NCI-H2227 (cell line): ENCODE measurements around the gene OCRL.

Experiments used
- DNase-seq: peaks from one replicate; lab custom pipeline; 2025; ENCODE audit not compliant: unreplicated experiment; lab: John Stamatoyannopoulos, UW

Gene OCRL

DNA sequence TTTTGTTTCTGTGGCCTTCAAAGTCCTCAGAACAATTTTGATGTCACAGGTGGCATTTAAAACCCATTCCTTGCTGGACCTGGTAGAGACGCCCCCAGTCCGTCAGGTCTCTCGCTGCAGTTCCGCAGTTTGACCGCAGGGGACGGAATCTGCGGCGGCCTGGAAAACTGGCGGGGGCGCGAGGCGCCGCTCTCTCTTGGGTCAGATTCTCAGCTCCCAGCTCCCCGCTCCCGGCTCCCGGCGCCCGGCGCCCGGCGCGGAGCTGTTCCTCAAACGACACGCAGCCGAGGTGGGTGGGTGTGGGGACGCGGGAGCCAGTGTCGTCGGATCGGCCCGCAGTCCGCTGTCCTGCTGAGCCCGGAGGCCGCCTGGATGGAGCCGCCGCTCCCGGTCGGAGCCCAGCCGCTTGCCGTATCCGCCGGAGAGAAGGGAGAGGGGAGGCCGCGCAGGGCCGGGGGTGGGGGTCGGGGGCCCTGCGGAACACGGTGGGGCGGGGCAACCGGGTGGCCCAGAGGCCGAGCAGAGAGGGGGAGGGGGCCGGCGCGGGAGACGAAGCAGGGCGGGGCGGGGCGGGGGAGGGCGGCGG lies at the start of gene OCRL:
OCRL (plus strand) TSS at position 192 of the 586 bp plus-strand sequence; CDS start at position 373, 181 bp downstream.
- DNase-seq: peak; percentile 92

GRCh38 chrX:129490330-129490729 lies 49.7 kb upstream of the OCRL start:
- DNase-seq: no peak

DNA sequence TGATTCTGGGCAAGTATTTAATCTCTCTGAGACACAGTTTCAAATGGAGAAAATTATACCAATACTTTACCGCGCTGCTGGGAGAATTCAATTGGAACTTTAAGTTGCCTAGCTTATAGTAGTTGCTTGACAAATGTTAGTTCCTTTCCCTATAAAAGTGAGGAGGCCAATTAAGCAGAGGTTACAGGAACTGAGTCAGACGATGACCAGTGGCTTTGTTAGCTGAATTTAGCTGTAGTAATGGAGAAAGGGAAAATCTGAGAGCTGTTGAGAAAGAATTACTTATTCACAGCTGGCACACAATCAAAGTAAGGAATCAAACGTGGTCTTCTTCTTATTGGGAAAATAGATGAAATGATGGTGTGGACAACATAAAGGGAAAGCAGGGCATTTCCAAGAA lies 46.4 kb upstream of the OCRL start:
- no peak for DNase-seq

DNA sequence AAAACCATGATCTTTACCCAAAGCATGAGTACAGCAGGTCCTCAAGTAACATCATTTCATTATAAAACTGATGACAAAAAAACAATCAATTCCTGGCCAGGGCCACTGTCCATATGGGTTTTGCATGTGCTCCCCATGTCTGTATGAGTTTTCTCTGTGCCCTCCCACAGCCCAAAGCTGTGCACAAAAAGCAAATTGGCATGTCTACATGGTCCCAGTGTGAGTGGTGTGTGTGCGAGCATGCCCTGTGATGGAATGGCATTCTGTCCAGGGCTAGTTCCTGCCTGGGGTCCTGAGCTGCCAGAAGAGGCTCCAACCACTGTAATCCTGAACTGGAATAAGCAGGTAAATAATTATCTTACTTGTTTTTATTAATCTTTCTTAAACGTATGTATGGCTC lies 45.2 kb upstream of the OCRL start:
- no peak for DNase-seq

GRCh38 chrX:129495900-129496299 lies 44.2 kb upstream of the OCRL start:
- no peak for DNase-seq

GRCh38 chrX:129496625-129497024 lies 43.4 kb upstream of the OCRL start:
- no peak for DNase-seq

- DNase-seq: no peak
Observed at GRCh38 chrX:129497146-129497843, 42.8 kb upstream of the OCRL start.

DNA sequence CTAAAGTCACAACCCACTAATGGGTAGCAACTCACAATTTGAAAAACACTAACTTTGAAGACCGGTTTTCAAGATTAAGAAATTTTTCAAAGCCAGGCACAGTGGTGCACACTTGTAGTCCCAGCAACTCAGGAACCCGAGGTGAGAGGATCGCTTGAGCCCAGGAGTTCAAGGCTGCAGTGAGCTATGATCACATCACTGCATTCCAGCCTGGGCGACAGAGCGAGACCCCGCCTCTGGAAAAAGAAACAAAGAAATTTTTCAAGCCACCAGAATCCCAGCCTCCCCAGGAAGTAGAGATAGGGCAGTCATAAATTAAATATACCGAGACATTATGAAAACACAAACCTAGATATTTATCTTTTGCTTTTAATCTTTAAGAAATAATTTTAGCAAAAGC lies 29.7 kb upstream of the OCRL start:
- no peak for DNase-seq

- DNase-seq: no peak
Observed at GRCh38 chrX:129511689-129512088, 28.4 kb upstream of the OCRL start.

DNA sequence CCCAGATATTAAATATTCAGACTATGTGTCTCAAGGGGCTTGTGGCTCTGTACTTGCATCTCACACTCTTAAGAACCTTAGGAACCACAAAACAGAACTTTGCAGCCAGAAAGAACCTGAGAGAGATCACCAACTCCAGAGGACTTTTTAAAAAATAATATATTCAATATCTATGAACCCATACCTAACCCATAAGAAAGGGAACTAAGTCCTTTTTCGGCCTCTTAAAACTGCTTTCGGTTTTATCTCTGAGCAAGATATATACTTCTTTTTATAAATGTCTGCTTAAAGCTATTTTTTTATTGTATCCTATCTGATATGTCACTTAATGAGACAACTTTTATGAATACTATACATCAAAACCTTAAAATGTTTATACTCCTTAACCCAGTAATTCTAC lies 27.6 kb upstream of the OCRL start:
- DNase-seq: no peak

- DNase-seq: no peak
Observed at GRCh38 chrX:129516402-129516801, 23.7 kb upstream of the OCRL start.

GRCh38 chrX:129520151-129520550 lies 19.9 kb upstream of the OCRL start:
- no peak for DNase-seq

DNA sequence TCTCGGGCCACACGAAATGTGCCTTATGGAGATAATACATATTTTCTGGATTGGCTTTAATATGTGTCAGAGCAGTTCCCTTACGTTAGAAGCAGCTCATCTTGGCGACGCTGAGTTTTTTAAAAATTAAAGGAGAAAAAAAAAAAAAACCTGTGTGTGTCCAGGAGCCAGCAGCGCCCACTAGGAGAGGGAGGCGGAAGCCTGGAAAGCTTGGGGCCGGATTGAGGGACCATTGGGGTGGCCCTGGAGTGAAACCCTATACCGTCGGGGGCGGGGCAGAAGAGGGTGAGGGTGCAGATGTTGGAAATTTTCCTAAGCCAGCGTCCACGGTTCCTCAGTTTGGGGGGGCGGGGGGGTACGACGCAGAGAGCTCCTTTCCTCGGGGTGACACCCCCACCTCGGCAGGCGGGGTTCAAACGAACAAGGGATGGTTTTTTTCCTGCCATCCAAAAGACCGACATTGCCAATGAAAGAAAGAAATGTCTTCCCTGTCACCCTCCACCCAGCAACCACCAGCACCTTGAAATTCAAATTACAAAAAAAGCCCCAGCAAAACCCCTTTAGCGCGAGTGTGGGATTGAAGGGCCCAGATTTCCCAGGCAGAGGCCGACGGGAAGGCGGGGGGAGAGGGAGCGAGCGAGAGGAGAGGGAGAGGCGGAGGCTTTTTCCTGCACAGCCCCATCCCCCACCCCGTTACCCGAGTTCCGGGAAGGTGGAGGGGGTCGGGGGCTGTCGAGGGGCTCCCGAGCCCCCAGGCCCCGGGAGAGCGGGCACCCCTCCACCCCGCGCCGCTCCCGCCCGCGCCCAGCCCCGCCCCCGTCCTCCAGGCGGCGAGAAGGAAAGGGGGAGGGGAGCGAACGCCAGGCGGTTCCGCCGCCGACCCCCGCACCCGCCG lies 17.6 kb upstream of the OCRL start:
- DNase-seq: peak; percentile 76

DNA sequence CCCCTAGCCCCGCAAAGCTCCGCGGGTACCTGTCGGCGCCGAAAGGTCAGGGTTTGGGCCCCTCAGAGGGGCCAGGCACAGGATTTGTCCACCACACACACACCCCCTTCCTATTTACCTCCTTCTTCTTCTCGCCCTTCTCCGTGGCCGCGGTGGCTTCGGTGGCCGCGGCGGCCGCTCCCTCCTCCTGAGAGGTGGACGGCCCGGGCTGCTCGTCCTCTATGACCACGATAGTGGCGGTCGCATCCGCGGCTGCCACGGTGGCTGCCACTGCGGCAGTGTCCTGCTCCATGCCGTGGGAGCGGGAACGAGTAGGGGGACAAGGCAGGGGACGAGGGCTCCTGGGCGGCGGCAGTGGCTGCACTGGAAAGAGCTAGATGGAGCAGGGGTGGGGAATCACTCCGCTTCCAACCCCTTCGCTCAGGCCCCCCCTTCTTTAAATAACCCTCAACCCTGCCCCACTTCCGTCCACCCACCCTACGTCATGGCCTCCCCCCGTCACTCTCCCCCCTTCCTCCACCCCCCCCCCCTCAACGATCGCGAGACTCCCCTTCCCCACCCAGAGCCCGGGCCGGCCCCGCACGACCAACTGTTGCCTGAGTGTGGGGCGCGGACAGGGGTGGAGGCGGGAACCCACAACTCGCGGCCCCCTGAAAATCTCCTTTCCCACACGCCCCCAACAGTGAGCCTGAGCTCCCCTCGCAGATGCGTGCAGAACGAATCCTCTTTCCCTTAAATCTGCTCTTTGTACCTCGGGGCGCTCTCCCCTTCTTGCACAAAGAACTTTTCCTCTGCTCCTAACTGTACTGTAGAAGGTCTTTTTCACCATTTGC lies 16.8 kb upstream of the OCRL start, which contains the start of gene SMARCA1:
SMARCA1 (minus strand) TSS at position 412 of the 833 bp plus-strand sequence; CDS start at position 292, 120 bp downstream.
- DNase-seq: peak; percentile 81

- no peak for DNase-seq
Observed at GRCh38 chrX:129524250-129524850, 15.7 kb upstream of the OCRL start.

- DNase-seq: no peak
Observed at GRCh38 chrX:129525162-129525561, 14.9 kb upstream of the OCRL start.

GRCh38 chrX:129525896-129526295 lies 14.2 kb upstream of the OCRL start:
- no peak for DNase-seq

DNA sequence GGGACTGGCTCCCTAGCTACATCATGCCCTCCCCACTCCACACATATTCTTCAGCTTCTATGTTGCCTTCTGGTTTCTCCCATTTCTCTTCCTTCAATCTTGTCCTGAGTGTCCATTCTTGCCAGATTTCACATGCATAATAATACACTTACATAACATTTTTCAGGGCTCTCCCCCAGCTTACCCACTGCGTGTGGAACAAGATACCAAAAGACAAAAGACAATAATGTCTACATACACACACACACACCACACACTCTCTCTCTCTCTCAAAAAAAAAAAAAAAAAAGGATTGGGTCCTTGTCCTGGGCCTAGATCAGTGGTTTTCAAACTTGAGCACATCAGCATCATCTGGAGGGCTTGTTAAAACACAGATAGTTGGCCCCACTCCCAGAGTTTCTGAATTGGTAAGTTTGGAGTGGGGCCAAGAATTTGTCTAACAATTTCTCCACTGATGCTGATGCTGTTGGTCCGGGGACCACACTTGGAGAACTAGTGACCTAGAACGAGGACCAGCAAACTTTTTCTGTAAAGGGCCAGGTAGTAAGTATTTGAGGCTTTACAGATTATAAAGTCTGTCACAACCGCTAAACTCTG lies 10.3 kb upstream of the OCRL start:
- no peak for DNase-seq

DNA sequence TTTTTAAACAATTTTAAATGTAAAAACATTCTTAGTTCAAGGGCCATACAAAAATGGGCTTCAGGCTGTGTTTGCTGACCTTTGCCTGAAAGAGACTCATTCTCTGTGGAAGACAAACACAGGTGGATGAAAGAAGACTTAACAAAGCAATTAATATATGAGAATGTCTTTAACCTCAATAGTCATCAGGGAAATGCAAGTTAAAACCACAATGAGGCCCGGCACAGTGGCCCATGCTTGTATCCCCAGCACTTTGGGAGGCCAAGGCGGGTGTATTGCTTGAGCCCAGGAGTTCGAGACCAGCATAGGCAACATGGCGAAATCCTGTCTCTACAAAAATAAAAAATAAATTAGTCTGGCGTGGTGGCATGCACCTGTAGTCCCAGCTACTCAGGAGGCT lies 9.6 kb upstream of the OCRL start:
- no peak for DNase-seq

DNA sequence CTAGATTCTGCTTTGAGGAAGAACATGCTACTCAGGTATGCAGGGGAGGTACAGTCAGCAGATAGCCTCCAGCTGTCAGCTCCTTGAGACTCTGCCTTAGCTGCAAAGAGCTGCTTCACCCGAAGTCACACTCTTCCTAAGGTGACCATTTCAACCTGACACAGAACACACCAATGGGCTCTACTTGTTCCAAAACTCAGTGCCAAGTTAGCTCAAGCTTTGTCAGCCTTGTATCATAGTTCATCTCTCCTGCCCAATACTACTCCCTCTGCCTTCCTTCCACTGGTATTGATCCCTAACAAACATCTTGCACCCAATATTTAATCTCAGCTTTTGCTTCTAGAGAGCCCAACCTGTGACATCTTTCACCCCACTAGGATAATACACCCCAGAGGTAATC lies 8.9 kb upstream of the OCRL start:
- DNase-seq: no peak
